Astrocyte (in vitro differentiated cells and primary cell): ENCODE results near the gene TTC22. TPM values are rescaled to one million over a fixed set of nuclear protein-coding genes. Genes with fewer than 3 reads are reported as not detected.

Source experiments
- DNase-seq: peaks from one replicate; pipeline ENCODE4 v3.0.0-alpha.2; 2010; ENCODE audit warnings: low read depth
- FAIRE-seq: peaks from 2 replicates; lab custom pipeline; 2011; peaks lifted over from hg19 to GRCh38; lab: Jason Lieb, UNC
- H2AFZ ChIP-seq: 2 replicates; pipeline ENCODE4 v1.6.0; 2012; ENCODE audit warnings: low read depth, low read length, inconsistent platforms
- H3K27ac ChIP-seq: 2 replicates; pipeline ENCODE4 v1.5.1; 2011; ENCODE audit warnings: low read depth, low read length, inconsistent platforms
- H3K27me3 ChIP-seq: 2 replicates; pipeline ENCODE4 v1.6.0; 2011; ENCODE audit warnings: low read length, inconsistent platforms; ENCODE audit not compliant: insufficient read depth
- H3K36me3 ChIP-seq: 2 replicates; pipeline ENCODE4 v1.5.1; 2011; ENCODE audit warnings: low read length, inconsistent platforms; ENCODE audit not compliant: insufficient read depth
- H3K4me1 ChIP-seq: 2 replicates; pipeline ENCODE4 v1.5.1; 2011; ENCODE audit warnings: low read length, inconsistent platforms; ENCODE audit not compliant: insufficient read depth
- H3K4me2 ChIP-seq: 2 replicates; pipeline ENCODE4 v1.6.0; 2012; ENCODE audit warnings: low read length, inconsistent platforms
- H3K4me3 ChIP-seq: 2 replicates; pipeline ENCODE4 v1.5.1; 2011; ENCODE audit warnings: low read depth, mild to moderate bottlenecking, low read length, inconsistent platforms; ENCODE audit not compliant: insufficient read depth
- H3K79me2 ChIP-seq: 2 replicates; pipeline ENCODE4 v1.6.0; 2012; ENCODE audit warnings: mild to moderate bottlenecking, low read length, inconsistent platforms; ENCODE audit not compliant: insufficient read depth
- H3K9ac ChIP-seq: 2 replicates; pipeline ENCODE4 v1.6.0; 2012; ENCODE audit warnings: mild to moderate bottlenecking, low read length, inconsistent platforms
- H3K9me3 ChIP-seq: 2 replicates; pipeline ENCODE4 v1.5.1; 2012; ENCODE audit warnings: low read depth, mild to moderate bottlenecking, low read length, inconsistent platforms; ENCODE audit not compliant: insufficient read depth
- H4K20me1 ChIP-seq: 2 replicates; pipeline ENCODE4 v1.6.0; 2012; ENCODE audit warnings: low read length, inconsistent platforms; ENCODE audit not compliant: insufficient read depth
- H3K27ac Mint-ChIP-seq: one replicate; pipeline ENCODE4 v1.8.0; 2021; ENCODE audit warnings: mild to moderate bottlenecking, mixed read lengths; ENCODE audit not compliant: unreplicated experiment
- H3K27me3 Mint-ChIP-seq: one replicate; pipeline ENCODE4 v1.8.0; 2021; ENCODE audit warnings: low read depth, mixed read lengths; ENCODE audit not compliant: unreplicated experiment
- H3K36me3 Mint-ChIP-seq: one replicate; pipeline ENCODE4 v1.8.0; 2021; ENCODE audit warnings: low read depth, mixed read lengths; ENCODE audit not compliant: unreplicated experiment
- H3K4me1 Mint-ChIP-seq: one replicate; pipeline ENCODE4 v1.8.0; 2021; ENCODE audit warnings: low read depth, mixed read lengths; ENCODE audit not compliant: unreplicated experiment
- H3K4me3 Mint-ChIP-seq: one replicate; pipeline ENCODE4 v1.8.0; 2021; ENCODE audit warnings: mild to moderate bottlenecking, moderate library complexity, mixed read lengths; ENCODE audit not compliant: unreplicated experiment
- H3K9me3 Mint-ChIP-seq: one replicate; pipeline ENCODE4 v1.8.0; 2021; ENCODE audit warnings: mild to moderate bottlenecking, mixed read lengths; ENCODE audit not compliant: unreplicated experiment
- EZH2 ChIP-seq: IDR thresholded peaks from 2 replicates; pipeline ENCODE4 v1.6.1; 2012; ENCODE audit warnings: mild to moderate bottlenecking, low read length, inconsistent platforms; ENCODE audit not compliant: insufficient read depth
- total RNA-seq: library from RNA; stranded (reverse); gene quantifications from 2 replicates; pipeline ENCODE4 v1.2.1, GENCODE V29; 2021
- TF ChIP-seq, protein P1 (sequence below): IDR thresholded peaks from 2 replicates; pipeline ENCODE4 v1.5.1; 2011; ENCODE audit warnings: low read depth, mild to moderate bottlenecking, inconsistent platforms, low read length, moderate library complexity; ENCODE audit not compliant: insufficient read depth

Gene TTC22
- total RNA-seq, 1 donor from 2014 or later, result not detected

DNA sequence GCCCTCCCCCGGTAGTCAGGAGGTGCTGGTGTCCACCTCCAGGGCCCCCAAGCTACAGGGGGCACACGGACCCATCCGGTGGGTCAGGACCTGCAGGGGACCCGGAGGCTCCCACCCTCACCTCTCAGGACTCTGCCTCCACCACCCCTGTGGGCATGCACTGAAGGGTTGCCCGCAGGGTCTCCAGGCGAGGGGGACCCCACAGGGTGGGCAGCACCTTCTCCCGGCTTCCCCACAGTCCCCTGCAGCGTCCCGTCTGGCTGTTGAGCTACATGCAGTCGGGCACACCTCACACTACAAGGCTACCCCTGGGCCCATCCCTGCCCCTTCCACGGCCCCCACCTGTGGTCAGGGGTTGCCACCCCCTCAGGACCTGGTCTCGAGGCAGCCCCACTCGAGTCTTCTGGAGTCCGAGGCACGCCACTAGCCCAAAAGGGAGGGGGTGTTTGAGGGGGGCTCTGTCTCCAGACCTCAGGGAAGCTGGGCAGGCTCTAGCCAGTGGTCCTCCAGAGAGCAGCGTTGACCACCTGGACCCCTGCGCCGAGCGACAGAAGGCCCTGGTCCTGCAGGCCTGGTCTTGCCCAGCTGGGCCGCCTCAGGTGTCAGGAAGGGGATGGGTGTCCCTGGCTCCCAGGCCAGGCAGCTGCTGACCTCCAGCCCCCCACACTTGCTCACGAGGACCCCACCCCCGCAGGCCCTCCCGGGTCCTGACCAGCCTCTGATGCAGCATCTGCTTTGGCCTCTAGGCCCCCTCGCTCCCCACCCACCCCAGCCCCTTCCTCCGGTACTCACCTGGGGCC, 46.4 kb downstream of the TTC22 start:
- Histone ChIP-seq H3K9me3 (no peaks in the 10 kb centered on the region), H4K20me1 (no peaks in the 10 kb centered on the region), H3K27me3 (no peaks in the 10 kb centered on the region), H3K4me2 (no peak overlapping the region), H3K27ac (no peak overlapping the region), H2AFZ (no peak overlapping the region), H3K9ac (no peak overlapping the region), H3K36me3 (no peaks in the 10 kb centered on the region), H3K4me1 (no peaks in the 10 kb centered on the region), H3K4me3 (no peak overlapping the region), H3K79me2 (no peaks in the 10 kb centered on the region)
- no peak for FAIRE-seq
- H3K27me3 Mint-ChIP-seq, result peaks cover 6% of the 10 kb centered on the region
- H3K4me1 Mint-ChIP-seq, result no peaks in the 10 kb centered on the region
- H3K27ac Mint-ChIP-seq, result no peak overlapping the region
- H3K9me3 Mint-ChIP-seq, result no peaks in the 10 kb centered on the region
- no peak overlapping the region for H3K4me3 Mint-ChIP-seq
- peaks cover 17% of the 10 kb centered on the region for H3K36me3 Mint-ChIP-seq
- DNase-seq, result no peak
- TF ChIP-seq, protein P1, sequence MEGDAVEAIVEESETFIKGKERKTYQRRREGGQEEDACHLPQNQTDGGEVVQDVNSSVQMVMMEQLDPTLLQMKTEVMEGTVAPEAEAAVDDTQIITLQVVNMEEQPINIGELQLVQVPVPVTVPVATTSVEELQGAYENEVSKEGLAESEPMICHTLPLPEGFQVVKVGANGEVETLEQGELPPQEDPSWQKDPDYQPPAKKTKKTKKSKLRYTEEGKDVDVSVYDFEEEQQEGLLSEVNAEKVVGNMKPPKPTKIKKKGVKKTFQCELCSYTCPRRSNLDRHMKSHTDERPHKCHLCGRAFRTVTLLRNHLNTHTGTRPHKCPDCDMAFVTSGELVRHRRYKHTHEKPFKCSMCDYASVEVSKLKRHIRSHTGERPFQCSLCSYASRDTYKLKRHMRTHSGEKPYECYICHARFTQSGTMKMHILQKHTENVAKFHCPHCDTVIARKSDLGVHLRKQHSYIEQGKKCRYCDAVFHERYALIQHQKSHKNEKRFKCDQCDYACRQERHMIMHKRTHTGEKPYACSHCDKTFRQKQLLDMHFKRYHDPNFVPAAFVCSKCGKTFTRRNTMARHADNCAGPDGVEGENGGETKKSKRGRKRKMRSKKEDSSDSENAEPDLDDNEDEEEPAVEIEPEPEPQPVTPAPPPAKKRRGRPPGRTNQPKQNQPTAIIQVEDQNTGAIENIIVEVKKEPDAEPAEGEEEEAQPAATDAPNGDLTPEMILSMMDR, result no peak
- TF ChIP-seq EZH2, result no peak

DNA sequence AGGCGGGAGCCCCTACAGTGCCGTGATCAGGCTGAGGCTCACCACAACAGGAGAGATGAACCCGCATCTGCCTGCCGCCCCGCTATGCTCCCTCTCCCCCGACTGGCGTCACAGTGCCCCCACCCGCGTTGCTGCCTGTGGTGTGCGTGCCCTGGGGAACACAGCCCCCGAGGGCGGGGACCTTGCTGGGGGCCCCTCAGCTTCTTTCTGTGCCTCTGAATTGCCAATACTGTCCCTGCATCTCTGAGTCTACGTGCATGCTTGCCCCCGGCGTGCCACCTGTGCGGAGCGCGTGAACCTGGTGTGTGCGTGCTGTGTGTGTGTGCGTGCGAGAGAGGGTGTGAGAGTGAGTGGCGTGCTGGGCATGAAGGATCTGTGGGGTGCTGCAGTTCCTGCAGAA, 47.1 kb downstream of the TTC22 start:
- H3K79me2 ChIP-seq, result no peaks in the 10 kb centered on the region
- Mint-ChIP-seq H3K27me3 (peaks cover 9% of the 10 kb centered on the region), H3K27ac (no peak overlapping the region), H3K36me3 (peaks cover 16% of the 10 kb centered on the region), H3K9me3 (no peaks in the 10 kb centered on the region), H3K4me1 (no peaks in the 10 kb centered on the region), H3K4me3 (no peak overlapping the region)
- H3K27me3 ChIP-seq, result no peaks in the 10 kb centered on the region
- FAIRE-seq, result no peak
- H3K36me3 ChIP-seq, result no peaks in the 10 kb centered on the region
- no peaks in the 10 kb centered on the region for H4K20me1 ChIP-seq
- no peak overlapping the region for H3K4me2 ChIP-seq
- H3K27ac ChIP-seq, result no peak overlapping the region
- H3K9ac ChIP-seq, result no peak overlapping the region
- no peak for DNase-seq
- H2AFZ ChIP-seq, result no peak overlapping the region
- no peak overlapping the region for H3K4me3 ChIP-seq
- no peaks in the 10 kb centered on the region for H3K9me3 ChIP-seq
- TF ChIP-seq EZH2, result no peak
- TF ChIP-seq, protein P1, result no peak
- H3K4me1 ChIP-seq, result no peaks in the 10 kb centered on the region

DNA sequence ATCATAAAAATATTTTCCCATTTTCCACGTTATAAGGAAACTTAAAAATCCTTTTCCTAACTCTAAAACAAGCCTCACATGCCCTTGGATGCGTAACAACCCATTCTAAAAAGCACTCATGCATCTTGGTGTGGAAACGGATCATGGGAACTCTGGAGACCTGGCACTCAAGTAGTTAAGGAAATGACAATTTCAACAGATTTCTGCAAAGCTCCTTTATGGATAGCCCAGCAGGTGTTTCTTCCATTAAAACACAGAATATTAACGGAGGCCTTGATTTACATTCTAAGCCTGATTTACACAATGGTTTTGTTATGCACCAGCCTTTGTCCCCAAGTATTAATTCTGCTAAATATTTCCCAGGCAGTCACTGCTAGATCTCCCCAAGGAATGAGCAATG, 49.7 kb downstream of the TTC22 start:
- H3K9ac ChIP-seq, result no peak overlapping the region
- H3K27ac Mint-ChIP-seq, result no peak overlapping the region
- H3K9me3 ChIP-seq, result no peaks in the 10 kb centered on the region
- no peak overlapping the region for H3K4me2 ChIP-seq
- no peak overlapping the region for H3K27ac ChIP-seq
- no peaks in the 10 kb centered on the region for H3K4me1 Mint-ChIP-seq
- H4K20me1 ChIP-seq, result no peaks in the 10 kb centered on the region
- peaks cover 4% of the 10 kb centered on the region for H3K36me3 Mint-ChIP-seq
- H3K9me3 Mint-ChIP-seq, result no peaks in the 10 kb centered on the region
- no peak for DNase-seq
- H3K27me3 ChIP-seq, result no peaks in the 10 kb centered on the region
- H3K79me2 ChIP-seq, result no peaks in the 10 kb centered on the region
- peaks cover 21% of the 10 kb centered on the region for H3K27me3 Mint-ChIP-seq
- no peaks in the 10 kb centered on the region for H3K36me3 ChIP-seq
- no peak overlapping the region for H3K4me3 Mint-ChIP-seq
- TF ChIP-seq, protein P1, result no peak
- no peak for TF ChIP-seq EZH2
- FAIRE-seq, result no peak
- H3K4me3 ChIP-seq, result no peak overlapping the region
- no peaks in the 10 kb centered on the region for H3K4me1 ChIP-seq
- no peak overlapping the region for H2AFZ ChIP-seq
